ENCODE results near the gene ETV4.
"Not testable (repeated sequence)": the region's sequence is repeated elsewhere in the genome, so short reads cannot be mapped to it uniquely, and the experiment has no call there.

The ETV4 gene

GRCh38 chr17:43509440-43509839, 36.7 kb downstream of the ETV4 start:
- not testable (repeated sequence) for DNase-seq

GRCh38 chr17:43490621-43491020, 55.5 kb downstream of the ETV4 start:
- no peak for DNase-seq

GRCh38 chr17:43483674-43484551, 62.2 kb downstream of the ETV4 start, which contains the start of gene DHX8:
DHX8 (plus strand) TSS chr17:43483975; CDS start chr17:43484038, 63 bp downstream.
- peak; percentile 99 for DNase-seq

- no peak for DNase-seq
Measured at GRCh38 chr17:43482103-43483012, 63.8 kb downstream of the ETV4 start.

GRCh38 chr17:43479948-43480347, 66.2 kb downstream of the ETV4 start:
- DNase-seq = no peak

Measured in DMS153 (cell line).